Iris pigment epithelial cell (primary cell): ENCODE results near the gene THY1.
A peak's percentile ranks its signal among the peaks of the same experiment; 100 is the strongest.
"Not testable (repeated sequence)": the region's sequence is repeated elsewhere in the genome, so short reads cannot be mapped to it uniquely, and the experiment has no call there.

Experiments
- DNase-seq: peaks from one replicate; pipeline ENCODE4 v3.0.0-alpha.2; 2011; ENCODE audit warnings: low read depth

The THY1 gene

DNA sequence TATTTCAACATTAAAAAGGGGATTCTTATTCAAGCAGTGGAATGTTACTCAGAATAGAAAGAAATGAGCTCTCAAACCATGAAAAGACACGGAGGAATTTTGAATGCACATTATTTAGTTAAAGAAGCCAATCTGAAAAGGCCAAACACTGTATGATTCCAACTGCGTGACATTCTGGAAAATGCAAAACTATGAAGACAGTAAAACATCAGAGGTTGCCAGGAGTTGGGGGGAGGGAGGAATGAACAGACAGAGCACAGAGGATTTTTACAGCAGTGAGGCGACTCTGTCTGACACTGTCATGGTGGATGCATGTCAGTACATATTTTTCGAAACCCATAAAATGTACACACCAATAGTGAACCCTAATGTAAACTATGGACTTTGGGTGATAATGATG lies 22.9 kb upstream of the THY1 start:
- no peak for DNase-seq

DNA sequence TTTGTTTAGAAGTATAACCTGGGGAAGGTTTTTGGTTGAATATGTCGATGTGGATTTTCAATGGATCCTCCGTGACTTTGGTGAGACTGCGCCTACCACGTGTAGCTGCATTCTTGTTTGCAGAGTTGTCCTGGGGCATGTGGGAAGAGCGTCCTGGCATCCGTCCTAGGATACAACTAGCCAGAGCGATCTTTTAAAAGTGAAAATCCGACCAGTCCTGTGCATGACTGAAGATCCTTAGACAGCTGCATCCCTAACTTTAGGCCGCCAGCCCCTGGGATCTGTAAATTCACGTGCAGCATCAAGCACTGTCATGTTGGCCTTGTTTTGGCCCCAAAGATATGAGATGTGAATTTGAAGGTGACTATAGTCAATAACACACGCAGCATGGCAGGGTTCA lies 22.4 kb upstream of the THY1 start:
- DNase-seq = no peak

DNA sequence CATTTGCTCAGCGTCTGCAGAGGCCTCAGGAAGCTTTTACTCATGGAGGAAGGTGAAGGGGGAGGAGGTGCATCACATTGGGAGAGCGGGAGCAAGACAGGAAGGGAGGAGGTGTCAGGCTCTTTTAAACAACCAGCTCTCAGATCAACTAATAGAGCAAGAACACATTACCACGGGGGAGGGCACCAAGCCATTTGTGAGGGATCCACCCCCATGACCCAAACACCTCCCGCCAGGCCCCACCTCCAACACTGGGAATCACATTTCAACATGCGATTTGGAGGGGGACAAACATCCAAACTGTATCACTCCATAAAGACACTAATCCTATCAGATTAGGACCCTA lies 18.9 kb upstream of the THY1 start:
- DNase-seq = no peak

DNA sequence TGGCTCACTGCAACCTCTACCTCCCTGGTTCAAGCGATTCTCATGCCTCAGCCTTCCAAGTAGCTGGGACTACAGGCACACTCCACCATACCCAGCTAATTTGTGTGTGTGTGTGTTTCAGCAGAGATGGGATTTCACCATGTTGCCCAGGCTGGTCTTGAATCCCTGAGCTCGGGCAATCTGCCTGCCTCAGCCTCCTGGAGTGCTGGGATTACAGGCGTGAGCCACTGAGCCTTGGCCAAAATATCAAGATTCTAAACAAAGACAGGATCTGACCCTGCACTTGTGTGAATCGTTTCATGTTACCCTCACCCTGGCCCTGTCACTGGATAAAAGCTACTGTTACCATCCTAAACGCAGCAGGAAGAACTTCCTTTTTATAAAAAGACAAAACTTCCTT lies 15.6 kb upstream of the THY1 start:
- no peak for DNase-seq

DNA sequence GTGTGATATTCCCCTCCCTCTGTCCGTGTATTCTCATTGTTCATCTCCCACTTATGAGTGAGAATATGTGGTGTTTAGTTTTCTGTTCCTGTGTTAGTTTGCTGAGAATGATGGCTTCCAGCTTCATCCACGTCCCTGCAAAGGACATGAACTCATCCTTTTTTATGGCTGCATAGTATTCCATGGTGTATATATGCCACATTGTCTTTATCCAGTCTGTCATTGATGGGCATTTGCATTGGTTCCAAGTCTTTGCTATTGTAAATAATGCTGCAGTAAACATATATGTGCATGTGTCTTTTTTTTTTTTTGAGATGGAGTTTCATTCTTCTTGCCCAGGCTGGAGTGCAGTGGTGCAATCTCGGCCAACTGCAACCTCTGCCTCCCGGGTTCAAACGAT lies 14.5 kb upstream of the THY1 start:
- not testable (repeated sequence) for DNase-seq

DNA sequence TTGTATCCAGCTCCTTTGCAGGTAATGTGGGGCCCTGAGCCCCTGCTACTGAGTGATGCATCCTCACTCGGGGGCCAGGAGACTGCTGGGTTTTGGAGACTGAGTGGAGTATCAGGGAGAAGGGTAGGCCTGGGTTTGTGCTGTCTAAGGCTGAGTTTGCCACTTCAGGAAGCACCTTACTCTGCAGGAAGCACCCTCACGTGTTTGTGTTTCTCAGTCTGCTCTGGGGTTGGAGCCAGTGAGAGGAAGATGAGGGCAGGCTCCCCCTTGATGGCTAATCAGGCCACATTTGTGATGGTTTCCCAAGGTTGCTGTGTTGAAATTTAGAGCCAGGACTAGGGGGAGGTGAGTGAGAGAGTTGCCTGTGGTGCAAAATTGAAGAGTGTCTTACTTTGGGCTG lies 13.7 kb upstream of the THY1 start:
- DNase-seq = no peak

DNA sequence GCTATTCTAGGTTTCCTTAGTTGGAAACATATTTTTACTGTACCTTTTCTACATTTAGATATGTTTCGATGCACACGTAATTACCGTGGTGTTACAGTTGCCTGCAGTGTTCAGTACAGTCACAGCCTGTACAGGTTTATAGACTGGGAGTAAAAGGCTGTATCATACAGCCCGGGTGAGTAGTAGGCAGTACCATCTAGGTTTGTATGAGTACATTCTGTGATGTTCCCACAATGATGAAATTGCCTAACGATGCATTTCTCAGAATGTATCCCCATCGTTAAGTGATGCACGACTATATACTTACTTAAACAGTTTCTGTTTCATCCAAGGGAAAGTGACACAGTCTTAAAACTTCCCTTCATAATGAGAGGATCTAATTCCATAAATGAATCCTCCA lies 13.1 kb upstream of the THY1 start:
- DNase-seq = no peak

DNA sequence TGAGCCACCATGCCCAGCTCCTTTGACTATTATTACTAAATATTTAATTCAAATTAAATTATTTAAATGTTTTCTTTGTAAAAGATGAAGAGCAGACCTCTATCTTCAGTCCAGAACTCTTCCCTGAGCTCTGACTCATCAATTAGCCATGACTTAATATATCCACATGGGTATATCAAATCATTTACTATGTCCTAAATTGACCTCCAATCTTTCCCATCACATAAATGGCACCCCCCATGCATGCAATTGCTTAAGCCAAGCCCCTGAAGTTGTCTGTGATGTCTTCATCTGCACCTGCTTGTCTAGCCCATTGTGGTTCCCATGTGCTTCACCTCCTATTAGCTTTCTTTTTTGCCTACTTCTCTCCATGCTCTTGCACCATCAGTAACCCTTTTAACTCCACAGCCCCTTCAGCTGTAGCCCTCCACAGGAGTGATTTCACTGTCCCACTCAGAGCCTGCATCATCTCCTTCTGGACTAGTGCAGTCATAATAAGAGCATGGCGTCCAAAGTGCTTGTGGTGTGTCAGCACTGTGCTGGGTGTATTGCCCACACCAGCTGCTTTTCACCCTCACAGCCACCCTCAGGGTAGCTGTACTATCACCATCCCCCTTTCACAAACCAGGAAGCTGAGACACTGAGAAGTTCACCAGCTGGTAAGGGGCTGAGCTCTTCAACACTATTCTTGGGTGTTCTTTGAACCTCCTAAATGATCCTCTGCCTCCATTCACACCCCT lies 11.8 kb upstream of the THY1 start:
- DNase-seq = no peak

DNA sequence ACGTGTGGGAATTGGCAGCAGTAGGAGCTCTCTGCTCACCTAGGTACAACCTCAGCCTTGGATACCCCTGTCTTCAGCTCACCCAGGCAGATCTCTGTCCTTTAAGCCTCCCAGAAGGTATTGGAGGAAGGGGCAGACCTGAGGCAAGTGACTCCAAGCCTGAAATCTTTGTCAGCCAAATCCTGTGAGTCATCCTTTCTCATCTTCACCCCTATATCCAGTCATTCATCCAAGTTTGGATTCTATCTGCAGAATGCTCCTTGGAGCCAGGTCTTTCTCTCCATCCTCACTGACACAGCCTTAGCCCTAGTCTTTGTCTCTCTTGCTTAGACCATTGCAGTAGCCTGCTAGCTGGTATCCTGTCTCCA lies 10.4 kb upstream of the THY1 start:
- DNase-seq = peak; percentile 29

DNA sequence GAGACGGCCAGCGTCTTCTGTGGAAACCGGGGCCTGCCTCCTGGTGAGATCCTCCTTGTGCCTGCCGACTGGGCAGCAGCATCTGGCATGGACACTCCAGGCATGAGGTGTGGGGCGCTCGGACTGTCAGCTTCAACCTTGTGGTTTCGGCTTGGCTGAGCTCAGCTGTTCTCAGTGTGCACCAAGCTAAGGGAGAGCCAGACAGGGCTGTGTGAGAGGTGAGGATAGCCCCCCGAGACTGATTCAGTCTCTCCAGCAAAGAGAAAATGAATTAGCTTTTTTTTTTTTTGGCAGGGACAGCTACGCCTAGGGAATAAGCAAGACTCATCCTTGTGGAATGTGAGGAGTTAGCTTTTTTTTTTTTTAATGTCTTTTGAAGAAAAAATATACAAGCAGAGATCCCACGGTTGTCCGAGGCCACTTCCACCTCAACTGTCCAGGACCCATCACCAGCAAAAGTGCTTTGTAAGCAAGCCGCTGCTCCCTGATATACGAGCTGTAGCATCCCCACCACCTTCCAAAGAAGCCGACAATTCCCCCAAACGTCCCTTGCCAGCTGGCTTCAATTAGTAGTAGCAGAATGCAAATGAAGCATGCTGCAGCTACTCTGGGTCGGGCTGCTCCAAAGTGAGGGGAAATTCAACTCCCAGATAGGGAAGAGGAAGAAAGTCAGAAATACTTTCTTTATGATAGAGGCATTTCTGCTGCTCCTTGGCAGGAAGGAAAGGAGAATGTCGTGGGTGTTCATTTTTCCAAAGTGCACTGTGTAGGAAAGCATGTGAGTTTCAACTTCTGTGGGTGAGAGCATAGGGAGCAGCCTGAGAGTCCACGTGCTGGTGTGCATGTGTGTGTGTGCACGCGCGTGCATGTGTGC lies 9.7 kb upstream of the THY1 start:
- DNase-seq = peak; percentile 58

DNA sequence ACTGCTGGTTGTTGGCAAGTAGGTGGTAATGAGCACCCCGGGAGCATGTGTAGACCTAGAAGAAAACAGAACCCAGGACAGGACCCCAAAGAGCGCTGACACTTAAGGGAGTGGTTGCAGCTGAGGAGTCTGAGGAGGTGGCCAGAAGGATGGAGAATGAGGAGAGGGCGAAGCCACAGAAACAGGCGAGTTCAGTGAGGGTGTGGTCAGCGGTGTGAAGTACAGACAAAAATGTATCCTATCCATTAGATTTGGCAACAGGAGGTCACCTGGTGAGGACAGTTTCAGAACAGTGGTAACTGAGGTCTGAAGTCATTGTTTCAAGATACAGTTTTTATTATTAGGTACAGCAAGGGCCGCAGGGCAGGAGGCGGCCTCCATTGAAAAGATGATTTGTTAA lies 8.6 kb upstream of the THY1 start:
- no peak for DNase-seq

DNA sequence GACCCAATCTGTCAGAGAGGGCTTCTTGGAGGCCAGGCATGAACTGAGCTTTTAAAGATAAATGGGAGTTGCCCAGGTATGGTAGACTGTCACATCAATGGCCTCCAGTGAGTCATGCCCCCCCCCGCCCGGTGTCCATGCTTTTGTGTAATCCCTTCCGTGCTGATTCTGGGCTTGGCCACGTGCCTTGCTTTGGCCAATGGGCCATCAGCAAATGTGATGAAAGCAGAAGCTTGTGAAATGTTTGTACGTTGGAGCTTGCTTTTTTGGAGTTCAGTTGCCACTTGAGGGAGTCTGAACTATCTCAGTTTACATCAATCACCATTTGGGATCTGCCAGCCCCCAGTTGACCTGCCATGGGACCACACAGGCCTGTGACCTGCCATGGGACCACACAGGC lies 4.3 kb upstream of the THY1 start:
- DNase-seq = peak; percentile 28

DNA sequence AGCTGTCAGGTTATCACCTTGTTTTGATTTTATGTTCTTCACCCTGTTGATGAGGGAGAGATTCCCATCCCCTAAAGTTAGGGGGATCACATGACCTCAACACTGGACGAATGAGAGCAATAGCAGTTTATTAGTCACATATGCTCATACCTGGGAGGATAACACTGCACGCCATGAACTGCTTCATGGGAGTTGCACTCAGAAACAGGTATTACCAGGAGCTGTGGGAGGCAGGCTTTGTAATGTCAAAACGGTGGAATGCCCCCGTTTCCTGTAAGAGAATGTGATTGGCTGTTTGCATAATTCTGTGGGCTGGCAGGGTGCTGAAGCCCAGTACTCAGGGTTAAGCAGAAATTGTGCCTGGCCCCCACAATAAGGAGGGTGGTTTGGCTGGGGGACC lies 3.2 kb upstream of the THY1 start:
- DNase-seq = no peak

DNA sequence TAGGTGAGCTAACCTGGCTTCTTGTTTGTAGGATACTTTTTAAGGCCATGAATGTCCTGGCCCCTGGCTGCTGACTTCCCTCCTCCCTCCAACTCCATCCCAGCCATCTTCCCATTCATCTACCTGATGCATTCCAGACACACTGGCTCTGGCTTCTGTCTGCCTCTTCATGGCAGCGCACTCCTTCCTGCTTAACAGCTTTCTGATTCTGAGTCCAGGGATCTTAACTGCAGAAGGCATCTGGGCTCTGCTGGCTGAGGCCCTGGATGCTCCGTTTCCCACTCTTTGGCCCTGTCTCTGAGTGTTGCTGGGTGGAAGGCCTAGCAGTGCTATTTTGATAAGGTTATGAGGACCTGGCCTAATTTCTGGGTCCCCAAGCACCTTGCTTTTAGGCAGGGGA lies 1.8 kb upstream of the THY1 start:
- DNase-seq = no peak

DNA sequence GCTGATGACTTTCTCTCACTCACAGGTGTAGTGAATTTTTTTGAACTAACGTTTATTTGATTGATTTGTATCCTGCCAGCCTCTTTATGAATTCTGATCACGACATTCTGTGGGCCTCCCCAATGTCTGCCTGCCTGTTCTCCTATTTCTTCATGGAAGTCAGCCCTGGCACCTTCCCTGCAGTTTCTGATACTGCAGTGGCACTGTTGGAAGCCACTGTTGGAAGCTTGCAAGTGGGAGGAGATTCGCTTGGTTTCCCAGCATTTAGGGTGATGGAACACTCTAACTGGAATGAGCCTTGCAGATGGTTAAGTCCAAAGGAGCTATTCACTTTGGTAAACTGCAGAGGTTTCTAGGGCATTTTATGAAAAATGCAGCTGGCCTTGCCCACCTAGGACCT lies 1.3 kb upstream of the THY1 start:
- no peak for DNase-seq

DNA sequence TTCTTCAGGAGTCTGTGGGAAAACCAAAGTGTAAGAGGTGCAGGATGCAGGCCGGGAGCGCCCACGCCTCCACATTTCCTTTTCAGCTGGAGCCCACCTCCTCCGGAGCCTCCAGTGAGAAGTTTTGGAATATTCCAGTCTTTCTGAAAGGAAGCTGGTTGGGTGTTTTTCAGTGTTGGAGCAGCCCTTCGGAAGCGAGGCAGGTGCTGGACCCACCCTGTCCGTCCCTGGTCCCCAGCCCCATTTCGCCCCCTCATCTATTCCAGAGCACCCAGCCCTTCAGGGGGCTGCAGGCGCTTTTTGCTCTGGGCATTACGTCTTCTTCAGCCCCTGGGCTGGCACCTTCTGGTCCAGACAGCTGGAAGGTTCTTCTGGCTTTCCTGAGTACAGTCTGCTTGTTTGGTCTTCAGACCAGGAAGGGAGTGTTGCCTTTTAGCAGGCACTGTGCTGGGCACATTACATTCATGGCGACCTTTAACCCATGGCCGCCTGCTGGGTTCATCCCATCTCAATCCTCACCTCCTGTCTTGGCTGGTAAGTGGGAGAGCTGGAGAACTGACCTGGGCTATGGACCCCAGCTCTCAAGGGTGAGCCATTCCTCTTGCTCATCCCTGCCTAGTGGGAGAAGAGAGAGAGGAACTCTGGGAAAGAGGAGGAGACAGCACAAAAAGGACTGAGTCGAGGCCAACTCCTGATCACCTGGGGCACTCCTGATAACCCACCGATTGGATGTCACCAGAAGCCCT lies 710 bp upstream of the THY1 start:
- no peak for DNase-seq

DNA sequence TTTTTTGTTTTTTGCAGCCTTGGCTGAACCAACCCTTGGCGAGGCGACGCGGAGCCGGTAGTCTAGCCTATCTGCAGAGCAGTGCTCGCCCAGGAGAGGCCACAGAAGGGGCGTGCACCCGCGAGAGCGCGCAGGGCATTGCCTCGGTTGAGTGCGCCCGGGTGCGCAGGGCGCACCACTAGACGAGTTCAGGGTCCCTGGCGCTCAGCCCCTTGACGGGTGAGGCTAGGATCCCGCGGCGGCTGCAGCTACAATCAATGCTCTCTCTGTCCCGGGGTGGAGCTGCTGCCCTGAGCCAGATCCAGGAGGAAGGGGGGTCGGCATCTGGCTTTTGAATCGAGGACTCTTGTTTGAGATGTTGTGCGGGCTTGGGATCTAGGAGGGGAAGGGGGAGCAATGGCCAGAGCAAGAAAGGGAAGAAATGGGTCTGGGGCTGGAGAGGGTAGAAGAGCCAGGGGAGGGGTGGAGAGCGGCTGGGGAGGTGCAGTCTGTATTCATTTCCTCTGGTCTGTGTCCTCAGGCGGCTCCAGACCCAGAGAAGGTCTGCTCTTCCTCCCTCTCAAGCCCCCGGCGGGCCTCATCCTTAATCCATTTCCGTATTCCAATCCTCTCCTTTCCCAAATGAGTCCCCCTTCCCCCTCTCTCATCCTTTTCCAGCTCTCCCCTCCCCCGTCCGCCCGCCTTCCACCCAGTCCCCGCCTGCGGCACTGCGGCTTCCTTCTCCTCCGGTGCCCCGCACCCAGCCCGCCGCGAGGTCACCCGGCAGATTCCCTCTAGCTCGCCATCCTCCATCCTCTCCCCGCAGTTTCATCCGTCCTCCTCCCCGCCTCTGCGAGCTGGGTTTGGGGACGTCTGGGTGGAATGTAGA lies 797 bp downstream of the THY1 start:
- peak; percentile 40 for DNase-seq

DNA sequence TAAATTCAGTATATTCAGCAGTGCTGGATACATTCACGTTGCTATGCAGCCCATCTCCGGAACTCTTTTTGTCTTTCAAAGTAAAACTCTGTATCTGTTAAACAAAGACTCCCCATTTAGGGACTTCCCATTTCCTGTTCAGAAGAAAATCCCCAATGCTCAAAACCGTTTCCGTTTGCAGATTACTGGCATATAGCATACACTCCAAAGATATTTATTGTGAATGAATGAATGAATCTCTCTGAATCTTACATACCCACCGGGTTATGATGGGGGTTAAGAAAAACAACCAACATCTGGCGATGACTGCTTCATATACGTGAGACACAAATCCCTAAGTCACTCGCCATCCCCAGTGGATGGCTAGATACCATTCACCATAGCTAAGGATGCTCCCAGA lies 1.6 kb downstream of the THY1 start:
- no peak for DNase-seq

DNA sequence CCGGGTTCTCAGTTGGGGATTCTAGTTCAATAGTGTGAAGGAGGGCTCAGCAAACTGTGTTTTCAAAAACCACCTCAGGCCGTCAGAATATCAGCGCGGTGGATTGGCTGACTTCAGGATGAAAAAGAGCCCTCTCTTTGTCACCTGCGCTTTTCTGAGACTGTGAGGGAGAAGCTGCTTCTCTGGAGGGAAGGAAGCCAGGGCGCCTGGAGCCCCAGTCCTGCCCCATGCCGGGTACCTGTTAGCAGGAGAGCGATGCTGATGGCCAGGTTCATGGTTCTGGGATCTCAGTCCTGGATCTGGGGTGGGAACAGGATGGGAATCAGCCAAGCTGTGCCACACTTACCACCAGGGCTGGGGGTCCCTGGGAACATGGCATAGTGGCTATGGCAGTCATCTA lies 2.3 kb downstream of the THY1 start:
- no peak for DNase-seq

DNA sequence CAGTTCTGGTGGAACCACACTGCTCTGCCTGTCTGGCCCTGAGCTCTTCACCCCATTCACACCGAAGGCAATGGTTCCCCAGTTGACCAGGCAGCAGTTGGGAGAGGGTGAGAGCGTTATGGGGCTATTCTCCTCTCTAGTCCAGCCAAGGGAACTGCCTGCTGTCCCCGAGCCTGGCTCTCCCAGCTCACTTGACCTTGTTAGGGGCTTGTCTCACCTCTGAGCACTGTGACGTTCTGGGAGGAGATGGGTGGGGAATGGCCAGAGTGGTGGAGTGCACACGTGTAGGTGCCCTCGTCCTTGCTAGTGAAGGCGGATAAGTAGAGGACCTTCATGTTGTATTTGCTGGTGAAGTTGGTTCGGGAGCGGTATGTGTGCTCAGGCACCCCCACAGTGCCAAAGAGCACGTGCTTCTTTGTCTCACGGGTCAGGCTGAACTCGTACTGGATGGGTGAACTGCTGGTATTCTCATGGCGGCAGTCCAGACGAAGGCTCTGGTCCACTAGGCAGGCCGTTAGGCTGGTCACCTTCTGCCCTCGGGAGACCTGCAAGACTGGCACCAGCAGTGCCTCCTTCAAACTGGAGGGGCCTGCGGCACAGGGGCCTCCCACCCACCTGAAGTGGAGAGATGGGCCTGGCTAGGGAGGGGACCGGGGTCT lies 3.0 kb downstream of the THY1 start:
- DNase-seq = no peak

DNA sequence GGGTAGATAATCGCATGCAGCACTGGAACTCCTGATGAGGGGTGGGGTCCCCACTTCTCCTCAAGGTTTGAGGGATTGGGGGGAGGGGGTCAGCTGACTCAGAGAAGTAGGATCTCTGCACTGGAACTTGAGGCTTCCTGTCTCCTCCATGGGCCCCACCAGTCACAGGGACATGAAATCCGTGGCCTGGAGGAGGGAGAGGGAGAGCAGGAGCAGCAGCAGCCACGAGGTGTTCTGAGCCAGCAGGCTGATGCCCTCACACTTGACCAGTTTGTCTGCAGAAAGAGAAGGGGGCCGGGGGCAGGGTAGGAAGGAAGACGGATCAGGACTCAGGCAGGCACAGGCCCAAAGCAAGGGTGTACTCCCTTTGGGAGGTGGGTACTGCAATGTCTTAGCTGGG lies 3.7 kb downstream of the THY1 start:
- no peak for DNase-seq

DNA sequence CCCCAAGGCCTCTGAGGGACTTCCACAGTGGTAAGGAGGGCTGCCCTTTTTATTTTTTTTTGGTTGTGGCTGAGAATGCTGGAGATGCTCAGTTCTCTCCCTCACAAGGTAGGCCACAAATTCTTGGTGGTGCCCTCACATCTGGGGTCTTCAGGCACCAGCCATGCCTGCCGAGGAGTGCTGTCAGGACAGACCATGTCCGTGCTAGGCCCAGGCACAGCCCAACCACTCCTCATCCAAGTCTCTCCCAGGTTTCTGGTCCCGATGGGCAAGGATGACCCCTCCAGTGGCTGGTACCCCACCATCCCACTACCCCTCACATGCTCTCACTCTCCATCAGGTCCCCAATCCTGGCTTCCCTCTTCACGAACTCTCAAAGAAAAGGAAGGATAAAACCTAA lies 4.2 kb downstream of the THY1 start:
- DNase-seq = no peak
